ENCODE data around the gene ADCY6.

Gene ADCY6

DNA sequence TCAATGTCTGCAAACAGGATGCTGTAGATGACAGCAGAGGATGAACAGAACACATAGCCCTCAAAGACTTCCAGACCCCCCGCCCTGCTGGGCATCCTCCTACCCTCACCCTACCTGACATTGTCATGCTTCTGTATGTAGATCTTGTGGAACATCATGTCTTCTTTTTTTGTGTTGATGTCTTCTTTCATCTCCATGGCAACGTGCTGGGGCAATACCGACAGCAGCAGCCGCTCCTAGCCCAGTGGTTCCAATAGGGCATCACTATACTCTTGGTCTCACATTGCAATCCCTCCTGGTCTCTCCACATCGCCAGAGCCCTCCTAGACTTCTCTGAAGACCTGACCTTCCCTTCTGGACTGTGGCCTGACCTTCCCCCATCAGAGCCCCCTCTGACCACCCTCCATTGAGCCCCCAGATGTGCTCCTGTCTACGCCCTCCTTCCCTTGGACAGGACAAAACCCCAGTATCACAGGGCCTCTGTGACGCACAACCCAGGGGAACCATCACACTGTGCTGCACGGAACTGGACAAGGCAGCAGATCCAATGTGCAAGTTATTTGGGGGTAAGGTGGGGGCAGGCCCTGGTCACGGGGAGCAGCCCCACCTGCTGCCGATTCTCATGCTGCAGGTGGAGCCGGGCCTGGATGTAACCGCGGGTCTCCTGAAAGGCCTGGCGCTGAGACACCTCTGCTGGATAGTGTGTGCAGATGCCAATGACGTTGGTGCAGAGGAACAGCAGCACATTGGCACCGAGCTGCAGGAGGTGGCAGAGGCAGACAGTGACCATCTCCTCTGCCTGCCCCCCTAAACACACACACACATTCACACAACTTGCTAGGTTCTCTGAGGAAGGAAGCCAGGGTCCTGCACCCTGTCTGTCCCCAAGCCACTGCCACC, 11.1 kb downstream of the ADCY6 start:
- no peak for TF ChIP-seq PAX5 (IDR thresholded peaks at IDR 0.05; ENCODE audit: insufficient read depth, low read length, severe bottlenecking)
- no peak for TF ChIP-seq SPI1 (IDR thresholded peaks at IDR 0.05; ENCODE audit: low read depth, low read length)
- no peak for TF ChIP-seq TAF1 (IDR thresholded peaks at IDR 0.05; ENCODE audit: low read depth, low read length)
- TF ChIP-seq POLR2A (IDR thresholded peaks at IDR 0.05; ENCODE audit: low read depth, low read length) = no peak
- TF ChIP-seq POLR2AphosphoS5 (IDR thresholded peaks at IDR 0.05; ENCODE audit: low read depth, low read length) = no peak
- DNase-seq (ENCODE audit: insufficient read length, low spot score) (no peak), FAIRE-seq (no peak)

DNA sequence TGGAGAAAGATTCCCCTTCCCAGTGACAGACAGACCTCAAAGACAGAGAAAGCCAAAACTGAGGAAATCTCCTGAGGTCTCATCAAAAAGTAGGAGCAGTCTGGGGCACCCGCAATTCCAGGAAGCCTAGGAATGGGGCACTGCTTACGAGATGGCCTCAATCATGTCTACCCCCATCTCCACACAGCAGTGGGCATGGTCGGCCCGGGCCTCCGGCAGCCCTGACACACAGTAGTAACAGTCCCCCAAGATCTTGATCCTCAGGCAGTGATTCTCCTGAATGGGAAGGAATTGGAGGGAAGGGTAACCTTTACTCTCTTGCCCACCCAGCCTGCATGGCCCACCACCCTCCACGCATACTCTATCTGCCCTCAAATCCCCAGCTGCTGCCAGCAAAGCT, 11.9 kb downstream of the ADCY6 start:
- TF ChIP-seq TAF1 (IDR thresholded peaks at IDR 0.05; ENCODE audit: low read depth, low read length) (no peak), POLR2AphosphoS5 (IDR thresholded peaks at IDR 0.05; ENCODE audit: low read depth, low read length) (no peak)
- no peak for DNase-seq (ENCODE audit: insufficient read length, low spot score)

DNA sequence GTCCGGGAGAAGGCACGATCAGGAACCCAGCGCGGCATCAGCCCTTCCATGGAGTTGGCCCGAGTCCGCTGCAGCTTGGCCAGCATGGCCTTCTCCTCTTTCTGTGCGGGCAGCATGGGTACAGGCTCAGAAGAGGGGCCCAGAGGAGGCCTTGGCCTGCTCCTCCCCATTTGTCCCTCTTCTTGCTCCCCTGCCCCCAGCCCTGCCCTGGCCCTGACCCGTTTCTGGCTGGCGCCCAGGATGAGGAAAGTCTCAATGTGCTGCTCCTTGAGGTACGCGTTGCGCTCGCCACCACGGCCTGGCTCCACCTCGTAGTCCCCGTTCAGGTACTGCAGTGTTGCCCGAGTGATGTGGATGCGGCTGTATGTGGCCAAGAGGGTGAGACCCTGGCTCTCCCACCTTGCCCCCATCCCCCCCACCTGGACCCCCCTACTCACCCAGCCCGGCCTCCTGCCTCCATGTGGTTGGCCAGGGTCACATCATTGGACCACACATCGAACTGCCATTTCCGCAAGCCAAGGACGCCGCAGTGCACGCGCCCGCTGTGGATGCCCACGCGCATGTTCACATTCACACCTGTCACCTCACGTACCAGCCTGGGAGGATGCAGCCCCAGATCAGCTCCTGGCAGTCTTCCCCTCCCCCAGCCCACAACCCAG, 12.8 kb downstream of the ADCY6 start:
- DNase-seq (ENCODE audit: insufficient read length, low spot score) (no peak), FAIRE-seq (no peak)
- TF ChIP-seq SPI1 (IDR thresholded peaks at IDR 0.05; ENCODE audit: low read depth, low read length) = no peak
- no peak for TF ChIP-seq POLR2A (IDR thresholded peaks at IDR 0.05; ENCODE audit: low read depth, low read length)
- no peak for TF ChIP-seq POU2F2 (IDR thresholded peaks at IDR 0.05; ENCODE audit: low read depth, low read length)
- TF ChIP-seq TAF1 (IDR thresholded peaks at IDR 0.05; ENCODE audit: low read depth, low read length) = no peak
- no peak for TF ChIP-seq PAX5 (IDR thresholded peaks at IDR 0.05; ENCODE audit: insufficient read depth, low read length, severe bottlenecking)
- no peak for TF ChIP-seq POLR2AphosphoS5 (IDR thresholded peaks at IDR 0.05; ENCODE audit: low read depth, low read length)

More for the DNA sequence above, 11.9 kb downstream of the ADCY6 start:
- no peak for FAIRE-seq

DNA sequence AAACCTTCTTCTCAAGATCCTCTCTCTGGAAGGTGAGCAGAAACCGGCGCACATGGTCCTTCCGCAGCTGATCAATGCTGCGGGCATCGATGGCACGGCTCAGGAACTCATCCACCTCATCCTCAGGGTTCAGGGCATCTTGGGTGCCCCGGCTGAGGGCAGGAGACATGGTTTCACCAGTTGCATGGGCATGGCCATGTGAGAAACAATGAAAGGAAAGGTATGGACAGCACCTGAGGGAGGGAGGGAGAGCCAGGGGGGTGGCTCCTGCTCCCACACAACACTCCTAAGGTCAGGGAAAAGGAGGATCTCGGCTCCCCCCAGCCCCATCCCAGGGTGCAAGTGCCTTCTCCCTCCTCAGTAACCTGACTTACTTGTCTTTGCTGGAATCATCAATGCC, 13.6 kb downstream of the ADCY6 start:
- no peak for DNase-seq (ENCODE audit: insufficient read length, low spot score)
- no peak for TF ChIP-seq POU2F2 (IDR thresholded peaks at IDR 0.05; ENCODE audit: low read depth, low read length)
- FAIRE-seq = no peak

DNA sequence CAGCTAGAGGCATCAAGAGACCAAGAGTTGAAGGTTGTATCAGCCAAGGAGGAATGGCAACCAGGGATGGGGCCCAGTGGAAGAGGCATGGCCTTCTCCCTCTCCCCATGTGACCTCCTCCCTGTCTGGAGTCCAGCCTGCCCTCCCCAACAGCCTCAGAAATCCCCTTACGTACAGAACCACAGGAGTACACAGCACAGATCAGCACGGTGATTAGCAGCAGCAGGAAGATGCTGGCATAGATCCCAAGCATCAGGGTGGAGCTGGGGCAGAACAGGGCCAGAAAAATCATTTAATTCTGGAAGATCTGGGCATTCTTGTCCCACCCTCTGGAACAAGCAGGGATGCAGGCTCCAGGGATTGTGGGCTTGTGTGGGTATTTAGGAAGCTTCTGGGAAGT, 14.4 kb downstream of the ADCY6 start:
- DNase-seq (ENCODE audit: insufficient read length, low spot score) (no peak), FAIRE-seq (no peak)
- TF ChIP-seq TAF1 (IDR thresholded peaks at IDR 0.05; ENCODE audit: low read depth, low read length) (no peak), POLR2AphosphoS5 (IDR thresholded peaks at IDR 0.05; ENCODE audit: low read depth, low read length) (no peak), SPI1 (IDR thresholded peaks at IDR 0.05; ENCODE audit: low read depth, low read length) (no peak), POLR2A (IDR thresholded peaks at IDR 0.05; ENCODE audit: low read depth, low read length) (no peak), POU2F2 (IDR thresholded peaks at IDR 0.05; ENCODE audit: low read depth, low read length) (no peak), PAX5 (IDR thresholded peaks at IDR 0.05; ENCODE audit: insufficient read depth, low read length, severe bottlenecking) (no peak)

DNA sequence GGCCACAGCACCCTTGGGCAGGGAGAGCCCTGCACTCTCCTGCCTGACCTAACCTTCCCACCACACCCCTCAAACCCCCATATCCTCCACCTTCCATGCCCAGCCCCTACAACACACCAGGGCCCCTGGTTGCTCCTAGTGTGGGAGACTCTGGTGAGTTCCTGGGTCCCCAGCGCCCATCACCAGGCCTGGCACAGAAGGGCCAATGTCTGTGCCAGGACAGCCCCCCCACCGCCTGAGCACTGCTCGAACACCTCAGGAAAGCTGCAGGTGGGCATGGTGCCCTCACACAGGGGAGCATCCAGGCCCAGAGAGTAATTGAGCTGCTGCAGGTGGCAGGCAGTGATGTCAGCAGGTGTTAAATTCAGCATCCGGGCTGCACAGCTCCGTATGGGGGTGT, 15.2 kb downstream of the ADCY6 start:
- TF ChIP-seq SPI1 (IDR thresholded peaks at IDR 0.05; ENCODE audit: low read depth, low read length) (no peak), POLR2A (IDR thresholded peaks at IDR 0.05; ENCODE audit: low read depth, low read length) (no peak), TAF1 (IDR thresholded peaks at IDR 0.05; ENCODE audit: low read depth, low read length) (no peak), POU2F2 (IDR thresholded peaks at IDR 0.05; ENCODE audit: low read depth, low read length) (no peak), PAX5 (IDR thresholded peaks at IDR 0.05; ENCODE audit: insufficient read depth, low read length, severe bottlenecking) (no peak), POLR2AphosphoS5 (IDR thresholded peaks at IDR 0.05; ENCODE audit: low read depth, low read length) (no peak)
- DNase-seq (ENCODE audit: insufficient read length, low spot score) (no peak), FAIRE-seq (no peak)

DNA sequence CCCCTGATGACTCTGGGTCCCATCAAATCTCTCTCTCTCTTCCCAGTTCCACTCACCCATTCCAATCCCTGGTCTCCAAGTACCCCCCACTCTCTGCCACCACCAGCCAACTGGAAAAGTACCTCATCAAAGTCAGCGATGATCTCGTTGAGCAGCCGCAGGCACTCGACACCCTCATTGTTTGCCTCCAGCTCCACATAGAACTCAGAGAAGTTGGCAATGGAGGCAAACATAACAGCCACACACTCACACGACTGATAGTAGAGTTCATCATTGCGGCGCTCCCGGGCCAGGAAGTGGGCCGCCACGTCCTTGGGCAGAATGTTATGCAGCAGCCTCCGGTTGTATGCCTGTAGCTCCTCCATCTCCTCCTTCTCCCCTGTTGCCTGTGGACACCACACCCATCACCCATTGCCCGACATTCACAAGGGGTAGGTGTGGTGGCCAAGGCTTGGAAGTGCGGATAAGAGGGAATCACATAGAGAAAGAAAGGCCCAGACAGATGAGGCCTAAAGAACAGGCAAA, 17.2 kb downstream of the ADCY6 start:
- no peak for TF ChIP-seq POLR2AphosphoS5 (IDR thresholded peaks at IDR 0.05; ENCODE audit: low read depth, low read length)
- no peak for TF ChIP-seq SPI1 (IDR thresholded peaks at IDR 0.05; ENCODE audit: low read depth, low read length)
- no peak for TF ChIP-seq TAF1 (IDR thresholded peaks at IDR 0.05; ENCODE audit: low read depth, low read length)
- TF ChIP-seq POU2F2 (IDR thresholded peaks at IDR 0.05; ENCODE audit: low read depth, low read length) = no peak
- no peak for TF ChIP-seq PAX5 (IDR thresholded peaks at IDR 0.05; ENCODE audit: insufficient read depth, low read length, severe bottlenecking)
- TF ChIP-seq POLR2A (IDR thresholded peaks at IDR 0.05; ENCODE audit: low read depth, low read length) = no peak

DNA sequence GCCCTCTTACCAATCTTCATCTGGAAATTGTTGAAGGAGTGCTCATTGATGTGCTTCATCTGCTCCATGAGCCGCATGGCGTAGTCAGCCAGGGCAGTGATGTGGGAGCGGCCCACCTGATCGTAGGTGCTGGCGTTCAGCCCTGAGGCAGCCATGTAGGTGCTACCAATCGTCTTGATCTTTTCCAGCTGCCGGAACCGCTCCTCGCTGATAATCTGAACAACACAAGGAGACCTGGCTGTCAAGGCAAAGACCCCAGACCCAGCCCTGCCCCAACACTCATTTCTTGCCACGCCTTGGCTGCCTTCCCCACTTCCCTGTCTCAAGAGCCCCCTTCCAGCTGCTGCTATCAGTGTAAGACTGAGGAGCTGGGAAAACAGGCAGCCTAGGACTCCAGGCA, 18.1 kb downstream of the ADCY6 start:
- DNase-seq (ENCODE audit: insufficient read length, low spot score) = no peak
- no peak for TF ChIP-seq TAF1 (IDR thresholded peaks at IDR 0.05; ENCODE audit: low read depth, low read length)
- no peak for TF ChIP-seq SPI1 (IDR thresholded peaks at IDR 0.05; ENCODE audit: low read depth, low read length)
- no peak for TF ChIP-seq POU2F2 (IDR thresholded peaks at IDR 0.05; ENCODE audit: low read depth, low read length)
- TF ChIP-seq POLR2A (IDR thresholded peaks at IDR 0.05; ENCODE audit: low read depth, low read length) = no peak
- TF ChIP-seq POLR2AphosphoS5 (IDR thresholded peaks at IDR 0.05; ENCODE audit: low read depth, low read length) = no peak
- TF ChIP-seq PAX5 (IDR thresholded peaks at IDR 0.05; ENCODE audit: insufficient read depth, low read length, severe bottlenecking) = no peak
- FAIRE-seq = no peak

More for the DNA sequence above, 17.2 kb downstream of the ADCY6 start:
- DNase-seq (ENCODE audit: insufficient read length, low spot score) (no peak), FAIRE-seq (no peak)

DNA sequence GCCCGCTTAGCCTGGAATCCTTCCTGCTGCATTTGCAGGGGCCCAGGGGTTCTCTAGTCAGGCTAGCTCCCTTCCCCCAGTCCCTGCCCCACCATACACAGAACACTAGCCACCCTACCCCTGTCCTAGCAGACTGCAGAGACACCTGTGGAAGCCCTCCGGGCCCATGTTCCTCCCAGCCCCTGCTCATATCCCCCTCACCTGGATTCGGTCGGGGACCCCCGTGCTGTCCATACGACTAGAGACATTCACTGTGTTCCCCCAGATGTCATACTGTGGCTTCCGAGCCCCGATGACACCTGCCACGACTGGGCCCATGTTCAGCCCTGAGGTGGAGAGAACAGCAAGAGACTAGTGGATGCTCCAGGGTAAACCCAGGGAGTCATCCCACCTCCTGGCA, 20.2 kb downstream of the ADCY6 start:
- FAIRE-seq = no peak
- DNase-seq (ENCODE audit: insufficient read length, low spot score) = no peak
- TF ChIP-seq TAF1 (IDR thresholded peaks at IDR 0.05; ENCODE audit: low read depth, low read length) (no peak), SPI1 (IDR thresholded peaks at IDR 0.05; ENCODE audit: low read depth, low read length) (no peak), POLR2A (IDR thresholded peaks at IDR 0.05; ENCODE audit: low read depth, low read length) (no peak), POLR2AphosphoS5 (IDR thresholded peaks at IDR 0.05; ENCODE audit: low read depth, low read length) (no peak), POU2F2 (IDR thresholded peaks at IDR 0.05; ENCODE audit: low read depth, low read length) (no peak), PAX5 (IDR thresholded peaks at IDR 0.05; ENCODE audit: insufficient read depth, low read length, severe bottlenecking) (no peak)

All from GM12891 (cell line).